ENCODE results near the gene CNMD. TPM values are rescaled to one million over a fixed set of nuclear protein-coding genes. Genes with fewer than 3 reads are reported as not detected.

The CNMD gene
- total and polyA plus RNA-seq, 5 donors from 2014 or later = 0.11 TPM; not detected in 4

DNA sequence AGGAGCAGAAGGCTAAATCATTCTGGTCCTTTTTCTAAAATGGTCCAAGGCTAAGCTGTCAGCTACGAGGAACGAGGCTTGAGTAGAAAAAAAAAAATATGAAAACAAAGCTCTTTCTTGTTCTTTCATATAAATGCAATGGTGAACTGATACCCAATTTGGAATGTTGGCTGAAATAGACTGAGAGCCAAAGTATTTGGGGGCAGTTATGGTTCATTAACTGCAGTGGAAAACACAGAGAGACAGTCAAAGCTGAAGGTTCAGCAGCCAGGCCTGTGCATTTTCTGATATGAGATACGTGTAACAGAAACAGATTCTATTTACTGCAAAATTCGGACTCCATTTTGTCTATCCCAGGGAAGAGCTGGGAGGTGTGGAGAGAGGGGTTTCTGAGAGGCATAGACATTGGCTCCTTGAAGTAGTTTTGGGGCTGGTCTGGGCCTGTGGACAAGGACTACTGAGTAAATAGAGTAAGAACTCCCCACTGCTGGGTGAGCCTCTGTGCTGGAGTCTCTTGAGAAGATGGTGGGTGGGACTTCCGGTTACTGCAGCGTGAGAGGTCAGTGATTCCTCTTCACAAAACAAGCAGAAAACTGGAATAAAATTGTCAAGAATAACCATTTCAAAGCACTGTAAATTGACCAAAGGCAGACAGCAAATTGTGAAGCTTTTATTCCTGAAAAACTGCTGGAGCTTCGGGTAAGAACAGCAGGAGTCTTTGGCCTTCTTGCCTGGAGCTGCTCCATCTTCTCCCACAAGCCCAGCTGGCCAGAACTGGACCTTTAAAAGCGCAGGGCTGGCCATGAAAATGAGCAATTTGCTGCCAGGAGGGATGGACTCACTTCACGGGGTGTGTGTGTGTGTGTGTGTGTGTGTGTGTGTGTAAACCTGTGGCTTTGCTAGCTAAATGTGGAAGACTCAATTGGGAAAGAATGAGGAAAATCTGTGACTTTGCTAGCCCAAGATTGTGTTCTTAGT, 43.1 kb upstream of the CNMD start:
- H3K4me3 ChIP-seq (ENCODE audit: low read depth, low read length) = no peak overlapping the region
- H3K9me3 Mint-ChIP-seq = peaks cover 0 to 1% (median 0%) of the 10 kb centered on the region in 7 donors
- H3K4me1 ChIP-seq (ENCODE audit: control insufficient read depth, insufficient read depth, low read length, poor library complexity, severe bottlenecking) = no peaks in the 10 kb centered on the region
- H3K9me3 ChIP-seq (ENCODE audit: control insufficient read depth in 2 of 2, low read length in 2 of 2) = no peaks in the 10 kb centered on the region
- no peaks in the 10 kb centered on the region for H3K36me3 Mint-ChIP-seq
- H3K27me3 Mint-ChIP-seq = peaks cover 9% of the 10 kb centered on the region
- DNase-seq (no peak), ATAC-seq (ENCODE audit: low read depth in 2 of 2) (no peak)
- H3K4me3 Mint-ChIP-seq = no peak overlapping the region
- no peak overlapping the region for H3K27ac Mint-ChIP-seq
- H3K27ac ChIP-seq (ENCODE audit: insufficient read depth, low read length, poor library complexity, severe bottlenecking) = no peak overlapping the region
- no peaks in the 10 kb centered on the region for H3K36me3 ChIP-seq (ENCODE audit: control insufficient read depth, insufficient read depth, low read length)
- H3K4me1 Mint-ChIP-seq = no peaks in the 10 kb centered on the region
- peaks cover 3% of the 10 kb centered on the region for H3K27me3 ChIP-seq (ENCODE audit: control insufficient read depth, insufficient read depth, low read length)

DNA sequence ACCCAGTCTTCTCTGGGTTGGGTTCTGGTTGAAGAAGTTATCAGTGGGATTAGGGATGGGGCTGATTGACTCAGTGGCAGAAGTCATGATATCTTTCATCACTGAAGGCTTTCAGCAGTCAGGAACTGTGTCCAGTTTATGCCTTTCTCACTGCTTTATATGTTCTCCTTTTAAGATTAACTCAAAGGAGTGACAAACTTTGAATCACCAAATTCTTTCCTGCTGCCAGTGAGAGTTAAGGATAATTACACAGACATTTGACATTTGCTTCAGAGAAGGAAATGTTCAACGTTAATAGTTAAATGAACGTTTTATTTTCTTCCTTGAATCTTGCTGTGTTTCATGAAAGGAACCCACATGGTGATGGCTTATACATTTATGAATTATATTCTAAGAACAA, 41.0 kb upstream of the CNMD start:
- no peak overlapping the region for H3K27ac Mint-ChIP-seq
- Histone ChIP-seq H3K4me3 (ENCODE audit: low read depth, low read length) (no peak overlapping the region), H3K27ac (ENCODE audit: insufficient read depth, low read length, poor library complexity, severe bottlenecking) (no peak overlapping the region), H3K9me3 (ENCODE audit: control insufficient read depth in 2 of 2, low read length in 2 of 2) (no peaks in the 10 kb centered on the region), H3K27me3 (ENCODE audit: control insufficient read depth, insufficient read depth, low read length) (peaks cover 3% of the 10 kb centered on the region), H3K4me1 (ENCODE audit: control insufficient read depth, insufficient read depth, low read length, poor library complexity, severe bottlenecking) (no peaks in the 10 kb centered on the region), H3K36me3 (ENCODE audit: control insufficient read depth, insufficient read depth, low read length) (no peaks in the 10 kb centered on the region)
- H3K4me1 Mint-ChIP-seq = no peaks in the 10 kb centered on the region
- no peak overlapping the region for H3K4me3 Mint-ChIP-seq
- peaks cover 0 to 1% (median 0%) of the 10 kb centered on the region in 7 donors for H3K9me3 Mint-ChIP-seq
- ATAC-seq (ENCODE audit: low read depth in 2 of 2) (no peak), DNase-seq (no peak)
- no peaks in the 10 kb centered on the region for H3K36me3 Mint-ChIP-seq
- H3K27me3 Mint-ChIP-seq = peaks cover 15% of the 10 kb centered on the region

DNA sequence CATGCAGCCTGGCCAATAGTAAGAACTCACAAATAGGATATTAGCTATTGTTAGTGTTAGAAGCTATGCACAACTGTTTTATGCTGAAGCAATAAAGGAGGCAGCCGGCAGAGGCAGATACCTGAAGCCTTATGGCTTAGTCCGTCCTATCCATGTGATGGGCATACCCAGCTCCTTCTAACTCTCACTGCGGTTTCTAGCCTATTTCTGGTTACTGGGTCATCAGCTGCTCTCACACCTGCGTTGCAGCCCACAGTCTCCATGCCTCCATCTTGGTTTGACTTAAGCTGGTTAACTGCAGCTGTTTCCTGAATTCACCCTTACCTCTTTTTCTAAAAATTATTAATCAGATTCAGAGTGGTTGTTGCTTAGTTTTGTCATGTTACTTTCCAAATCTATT, 40.5 kb upstream of the CNMD start:
- Histone ChIP-seq H3K27ac (ENCODE audit: insufficient read depth, low read length, poor library complexity, severe bottlenecking) (no peak overlapping the region), H3K9me3 (ENCODE audit: control insufficient read depth in 2 of 2, low read length in 2 of 2) (no peaks in the 10 kb centered on the region), H3K4me3 (ENCODE audit: low read depth, low read length) (no peak overlapping the region), H3K4me1 (ENCODE audit: control insufficient read depth, insufficient read depth, low read length, poor library complexity, severe bottlenecking) (no peaks in the 10 kb centered on the region), H3K27me3 (ENCODE audit: control insufficient read depth, insufficient read depth, low read length) (peaks cover 3% of the 10 kb centered on the region), H3K36me3 (ENCODE audit: control insufficient read depth, insufficient read depth, low read length) (no peaks in the 10 kb centered on the region)
- no peak for ATAC-seq (ENCODE audit: low read depth in 2 of 2)
- Mint-ChIP-seq H3K9me3 (peaks cover 0 to 1% (median 0%) of the 10 kb centered on the region in 7 donors), H3K4me3 (no peak overlapping the region), H3K27ac (no peak overlapping the region), H3K27me3 (peaks cover 15% of the 10 kb centered on the region), H3K4me1 (no peaks in the 10 kb centered on the region), H3K36me3 (no peaks in the 10 kb centered on the region)
- no peak for DNase-seq

DNA sequence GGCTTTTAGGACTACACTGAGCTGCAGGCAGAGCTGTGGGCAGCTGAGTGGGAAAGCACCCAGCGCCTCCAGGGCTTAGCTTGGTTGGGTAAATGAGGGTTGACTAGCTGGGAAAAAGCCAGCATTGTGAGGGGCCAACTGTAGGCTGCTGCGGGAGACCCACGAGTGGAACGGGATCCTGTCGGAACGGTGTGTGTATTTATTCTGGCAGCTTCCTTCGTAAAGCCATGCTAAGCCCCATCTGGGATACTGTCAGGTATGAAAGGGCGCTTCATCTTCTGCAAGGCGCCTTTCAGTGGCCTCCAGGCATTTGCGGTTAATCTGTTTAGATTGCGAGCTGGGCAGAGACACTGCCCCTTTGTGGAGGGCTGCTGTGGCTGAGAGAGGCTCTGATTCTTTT, 39.5 kb upstream of the CNMD start:
- Mint-ChIP-seq H3K36me3 (no peaks in the 10 kb centered on the region), H3K4me1 (no peaks in the 10 kb centered on the region), H3K27ac (no peak overlapping the region), H3K27me3 (peaks cover 17% of the 10 kb centered on the region), H3K4me3 (no peak overlapping the region), H3K9me3 (peaks cover 0 to 1% (median 0%) of the 10 kb centered on the region in 7 donors)
- no peaks in the 10 kb centered on the region for H3K9me3 ChIP-seq (ENCODE audit: control insufficient read depth in 2 of 2, low read length in 2 of 2)
- peaks cover 3% of the 10 kb centered on the region for H3K27me3 ChIP-seq (ENCODE audit: control insufficient read depth, insufficient read depth, low read length)
- no peaks in the 10 kb centered on the region for H3K4me1 ChIP-seq (ENCODE audit: control insufficient read depth, insufficient read depth, low read length, poor library complexity, severe bottlenecking)
- H3K27ac ChIP-seq (ENCODE audit: insufficient read depth, low read length, poor library complexity, severe bottlenecking) = no peak overlapping the region
- ATAC-seq (ENCODE audit: low read depth in 2 of 2) (no peak), DNase-seq (no peak)
- H3K4me3 ChIP-seq (ENCODE audit: low read depth, low read length) = no peak overlapping the region
- H3K36me3 ChIP-seq (ENCODE audit: control insufficient read depth, insufficient read depth, low read length) = no peaks in the 10 kb centered on the region

DNA sequence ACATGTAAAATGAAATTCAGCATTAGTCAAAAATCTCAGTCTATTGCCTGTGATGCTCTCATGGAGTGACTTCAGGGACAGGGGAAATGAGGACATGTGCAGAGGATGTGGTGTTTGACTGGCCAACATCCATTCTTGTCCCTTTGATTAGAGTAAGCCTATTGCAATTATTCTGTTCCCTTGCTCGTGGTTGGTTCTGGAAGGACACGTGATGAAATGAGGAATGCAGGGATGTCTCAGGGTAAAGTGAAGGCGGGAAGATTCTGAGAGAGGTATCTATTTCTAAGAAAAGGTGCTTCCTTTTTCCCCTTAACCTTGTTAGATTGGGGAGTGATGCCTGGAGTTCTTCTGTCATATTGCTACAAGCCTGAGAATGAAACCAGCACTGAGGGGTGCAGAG, 37.1 kb upstream of the CNMD start:
- H3K27ac ChIP-seq (ENCODE audit: insufficient read depth, low read length, poor library complexity, severe bottlenecking) = no peak overlapping the region
- no peak overlapping the region for H3K4me3 ChIP-seq (ENCODE audit: low read depth, low read length)
- H3K36me3 ChIP-seq (ENCODE audit: control insufficient read depth, insufficient read depth, low read length) = no peaks in the 10 kb centered on the region
- DNase-seq (no peak), ATAC-seq (ENCODE audit: low read depth in 2 of 2) (no peak)
- Mint-ChIP-seq H3K4me3 (no peak overlapping the region), H3K4me1 (no peaks in the 10 kb centered on the region), H3K27ac (no peak overlapping the region), H3K36me3 (no peaks in the 10 kb centered on the region), H3K9me3 (peaks cover 0 to 2% (median 0%) of the 10 kb centered on the region in 7 donors), H3K27me3 (peaks cover 23% of the 10 kb centered on the region)
- H3K27me3 ChIP-seq (ENCODE audit: control insufficient read depth, insufficient read depth, low read length) = peaks cover 3% of the 10 kb centered on the region
- H3K9me3 ChIP-seq (ENCODE audit: control insufficient read depth in 2 of 2, low read length in 2 of 2) = no peaks in the 10 kb centered on the region
- no peaks in the 10 kb centered on the region for H3K4me1 ChIP-seq (ENCODE audit: control insufficient read depth, insufficient read depth, low read length, poor library complexity, severe bottlenecking)

DNA sequence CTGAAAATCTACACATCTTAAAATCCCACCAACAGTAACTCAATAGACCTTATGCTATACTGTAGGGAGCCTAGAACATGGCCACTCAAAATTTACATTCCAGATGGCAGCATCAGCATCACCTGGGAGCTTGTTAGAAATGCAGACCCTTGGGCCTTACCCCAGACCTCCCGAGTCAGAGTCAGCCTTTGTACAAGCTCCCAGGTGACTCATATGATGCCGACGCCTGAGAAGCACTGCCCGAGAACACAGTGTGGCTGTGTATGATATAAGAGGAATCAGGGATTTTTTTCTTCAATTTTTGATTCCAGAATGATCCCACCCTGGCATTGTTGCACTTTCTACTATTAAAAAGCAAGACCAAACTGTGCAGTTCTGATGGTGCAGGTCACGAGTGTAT, 35.9 kb upstream of the CNMD start:
- H3K4me1 Mint-ChIP-seq = no peaks in the 10 kb centered on the region
- DNase-seq = no peak
- Histone ChIP-seq H3K9me3 (ENCODE audit: control insufficient read depth in 2 of 2, low read length in 2 of 2) (no peaks in the 10 kb centered on the region), H3K4me3 (ENCODE audit: low read depth, low read length) (no peak overlapping the region), H3K4me1 (ENCODE audit: control insufficient read depth, insufficient read depth, low read length, poor library complexity, severe bottlenecking) (no peaks in the 10 kb centered on the region), H3K36me3 (ENCODE audit: control insufficient read depth, insufficient read depth, low read length) (no peaks in the 10 kb centered on the region), H3K27ac (ENCODE audit: insufficient read depth, low read length, poor library complexity, severe bottlenecking) (no peak overlapping the region), H3K27me3 (ENCODE audit: control insufficient read depth, insufficient read depth, low read length) (peaks cover 5% of the 10 kb centered on the region)
- peaks cover 0 to 3% (median 1%) of the 10 kb centered on the region in 7 donors for H3K9me3 Mint-ChIP-seq
- H3K4me3 Mint-ChIP-seq = no peak overlapping the region
- no peak overlapping the region for H3K27ac Mint-ChIP-seq
- H3K36me3 Mint-ChIP-seq = no peaks in the 10 kb centered on the region
- ATAC-seq (ENCODE audit: low read depth in 2 of 2) = no peak
- H3K27me3 Mint-ChIP-seq = peaks cover 24% of the 10 kb centered on the region

DNA sequence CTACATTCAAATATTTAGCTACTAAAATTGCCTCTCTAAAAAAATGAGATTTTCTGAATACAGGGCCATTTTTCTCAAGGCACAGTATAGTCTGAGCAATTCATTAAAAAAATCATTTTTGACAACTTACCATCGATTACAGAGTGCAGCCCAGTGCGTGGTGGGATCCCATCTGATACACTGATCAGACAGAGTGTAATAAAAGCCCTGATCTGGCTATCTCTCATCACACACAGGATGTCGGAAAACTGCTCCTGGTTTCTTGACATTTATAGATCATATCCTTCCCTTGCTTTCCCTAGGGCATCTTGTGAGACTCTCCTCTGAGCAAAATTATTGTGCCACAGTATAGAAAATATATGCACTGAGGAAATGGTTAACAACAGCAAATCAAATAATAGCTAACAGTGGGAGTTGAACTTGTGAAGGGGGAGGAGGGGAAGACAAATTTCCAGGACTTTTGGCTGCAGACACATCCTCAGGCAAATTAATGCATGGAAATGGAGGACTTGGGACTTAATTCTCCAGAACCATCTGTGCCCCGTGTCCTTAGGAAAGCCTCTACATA, 28.4 kb upstream of the CNMD start:
- H3K4me1 ChIP-seq (ENCODE audit: control insufficient read depth, insufficient read depth, low read length, poor library complexity, severe bottlenecking) = no peaks in the 10 kb centered on the region
- no peak overlapping the region for H3K27ac ChIP-seq (ENCODE audit: insufficient read depth, low read length, poor library complexity, severe bottlenecking)
- H3K36me3 ChIP-seq (ENCODE audit: control insufficient read depth, insufficient read depth, low read length) = no peaks in the 10 kb centered on the region
- ATAC-seq (ENCODE audit: low read depth in 2 of 2) (no peak), DNase-seq (no peak)
- peaks cover 9% of the 10 kb centered on the region for H3K27me3 Mint-ChIP-seq
- H3K9me3 Mint-ChIP-seq = peaks cover 0 to 5% (median 0%) of the 10 kb centered on the region in 7 donors
- H3K27ac Mint-ChIP-seq = no peak overlapping the region
- H3K9me3 ChIP-seq (ENCODE audit: control insufficient read depth in 2 of 2, low read length in 2 of 2) = no peaks in the 10 kb centered on the region
- H3K27me3 ChIP-seq (ENCODE audit: control insufficient read depth, insufficient read depth, low read length) = peaks cover 2% of the 10 kb centered on the region
- no peak overlapping the region for H3K4me3 ChIP-seq (ENCODE audit: low read depth, low read length)
- no peaks in the 10 kb centered on the region for H3K4me1 Mint-ChIP-seq
- H3K36me3 Mint-ChIP-seq = no peaks in the 10 kb centered on the region
- H3K4me3 Mint-ChIP-seq = no peak overlapping the region
